ENCODE measurements around the gene PARD3.

DNA sequence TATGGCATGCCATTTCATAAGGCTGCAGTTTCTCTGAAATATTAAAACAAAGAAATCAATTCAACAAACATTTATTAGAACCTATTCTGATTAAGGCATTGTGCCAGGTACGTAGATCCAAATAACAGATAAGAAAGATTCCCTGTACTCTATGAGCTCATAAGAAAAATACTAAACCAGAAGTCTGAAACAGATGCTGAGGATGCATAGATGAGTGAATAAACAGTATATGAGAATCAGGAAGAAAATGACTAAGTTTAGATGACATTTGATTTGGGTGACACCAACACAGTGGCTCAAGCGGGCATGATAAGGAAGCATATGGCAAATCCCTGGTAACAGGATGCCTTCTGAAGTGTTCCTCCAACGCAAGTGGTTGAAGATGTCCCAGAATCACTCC lies 477.2 kb downstream of the PARD3 start:
- TF ChIP-seq, protein P1, sequence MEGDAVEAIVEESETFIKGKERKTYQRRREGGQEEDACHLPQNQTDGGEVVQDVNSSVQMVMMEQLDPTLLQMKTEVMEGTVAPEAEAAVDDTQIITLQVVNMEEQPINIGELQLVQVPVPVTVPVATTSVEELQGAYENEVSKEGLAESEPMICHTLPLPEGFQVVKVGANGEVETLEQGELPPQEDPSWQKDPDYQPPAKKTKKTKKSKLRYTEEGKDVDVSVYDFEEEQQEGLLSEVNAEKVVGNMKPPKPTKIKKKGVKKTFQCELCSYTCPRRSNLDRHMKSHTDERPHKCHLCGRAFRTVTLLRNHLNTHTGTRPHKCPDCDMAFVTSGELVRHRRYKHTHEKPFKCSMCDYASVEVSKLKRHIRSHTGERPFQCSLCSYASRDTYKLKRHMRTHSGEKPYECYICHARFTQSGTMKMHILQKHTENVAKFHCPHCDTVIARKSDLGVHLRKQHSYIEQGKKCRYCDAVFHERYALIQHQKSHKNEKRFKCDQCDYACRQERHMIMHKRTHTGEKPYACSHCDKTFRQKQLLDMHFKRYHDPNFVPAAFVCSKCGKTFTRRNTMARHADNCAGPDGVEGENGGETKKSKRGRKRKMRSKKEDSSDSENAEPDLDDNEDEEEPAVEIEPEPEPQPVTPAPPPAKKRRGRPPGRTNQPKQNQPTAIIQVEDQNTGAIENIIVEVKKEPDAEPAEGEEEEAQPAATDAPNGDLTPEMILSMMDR (conservative IDR thresholded peaks at IDR 0.05 in 1 of 2, IDR thresholded peaks at IDR 0.05 in 1 of 2; ENCODE audit: low read depth in 1 of 2, low read length in 2 of 2): no peak
- TF ChIP-seq EZH2 (IDR thresholded peaks at IDR 0.05; ENCODE audit: low read length, missing control alignments): no peak

All from fibroblast of lung (primary cell).